Measurements from ENCODE around the gene C2orf68. TPM values are rescaled to one million over a fixed set of nuclear protein-coding genes. Genes with fewer than 3 reads are reported as not detected.
"Not testable (repeated sequence)": the region's sequence is repeated elsewhere in the genome, so short reads cannot be mapped to it uniquely, and the experiment has no call there.

C2orf68 gene
- total and polyA plus RNA-seq, 7 donors, result 10.6 to 23.0 (median 13.0) TPM

GRCh38 chr2:85595301-85596025 is 16.4 kb downstream of the C2orf68 start, which contains the start of gene RNF181:
TSS of gene RNF181 (plus strand) at chr2:85595745. CDS start at chr2:85595764, 19 bp downstream.
- peak; percentile 99 for DNase-seq
- TF ChIP-seq POLR2A (IDR thresholded peaks at IDR 0.05) (peak; percentile 78 to 87), CTCF (IDR thresholded peaks at IDR 0.05) (no peak), EP300 (IDR thresholded peaks at IDR 0.05) (no peak), POLR2AphosphoS5 (IDR thresholded peaks at IDR 0.05) (peak; percentile 91 to 96 (median 94))
- intact Hi-C loops (cut with DNase I), result no loop called here
- Histone ChIP-seq H3K4me1 (peaks cover 0 to 44% (median 32%) of the 10 kb centered on the region in 4 donors), H3K9me3 (no peaks in the 10 kb centered on the region), H3K27ac (peak within 1 kb of the TSS; percentile 88 to 91 (median 90)), H3K4me3 (peak within 1 kb of the TSS; percentile 63 to 78 (median 70)), H3K27me3 (no peaks in the 10 kb centered on the region), H3K36me3 (peaks cover 5 to 42% (median 13%) of the 10 kb centered on the region in 4 donors)
- whole genome bisulfite sequencing, 2 donors, result 0% methylated on average over 47 of the region's 47 CpGs

- no peaks in the 10 kb centered on the region for H3K9me3 ChIP-seq
- H3K27me3 ChIP-seq, result no peaks in the 10 kb centered on the region
- WGBS, 2 donors, result 18 to 20% methylated on average over 13 of the region's 13 CpGs
- H3K27ac ChIP-seq, result peak overlapping the region; percentile 88 to 91 (median 90)
- intact Hi-C loops (cut with DNase I), result no loop called here
- peaks cover 0 to 50% (median 37%) of the 10 kb centered on the region in 4 donors for H3K4me1 ChIP-seq
- DNase-seq, result no peak
- H3K36me3 ChIP-seq, result peaks cover 5 to 36% (median 11%) of the 10 kb centered on the region in 4 donors
- TF ChIP-seq EP300 (IDR thresholded peaks at IDR 0.05), result no peak
- no peak for TF ChIP-seq POLR2AphosphoS5 (IDR thresholded peaks at IDR 0.05)
- no peak for TF ChIP-seq POLR2A (IDR thresholded peaks at IDR 0.05)
- H3K4me3 ChIP-seq, result peak overlapping the region; percentile 22 to 78 (median 70)
These were observed 17.1 kb downstream of the C2orf68 start for GRCh38 chr2:85594715-85595300.

- intact Hi-C loops (cut with DNase I), result no loop called here
- WGBS, 2 donors, result 54 to 75% methylated on average over 3 of the region's 3 CpGs
- peaks cover 0 to 68% (median 45%) of the 10 kb centered on the region in 4 donors for H3K4me1 ChIP-seq
- peaks cover 5 to 18% (median 8%) of the 10 kb centered on the region in 4 donors for H3K36me3 ChIP-seq
- no peaks in the 10 kb centered on the region for H3K9me3 ChIP-seq
- TF ChIP-seq EP300 (IDR thresholded peaks at IDR 0.05), result no peak
- no peak for TF ChIP-seq POLR2A (IDR thresholded peaks at IDR 0.05)
- TF ChIP-seq POLR2AphosphoS5 (IDR thresholded peaks at IDR 0.05), result no peak
- no peak for TF ChIP-seq CTCF (IDR thresholded peaks at IDR 0.05)
- no peak overlapping the region for H3K27ac ChIP-seq
- H3K4me3 ChIP-seq, result no peak overlapping the region
- no peaks in the 10 kb centered on the region for H3K27me3 ChIP-seq
- DNase-seq, result no peak
These were observed 18.8 kb downstream of the C2orf68 start for GRCh38 chr2:85593023-85593422.

- peaks cover 0 to 66% (median 45%) of the 10 kb centered on the region in 4 donors for H3K4me1 ChIP-seq
- H3K9me3 ChIP-seq; DNase-seq; H3K27ac ChIP-seq; H3K4me3 ChIP-seq; intact Hi-C loops (cut with DNase I); H3K27me3 ChIP-seq: not testable (repeated sequence)
- WGBS, 2 donors, result 66 to 88% methylated on average over 9 of the region's 9 CpGs
- peaks cover 2 to 11% (median 3%) of the 10 kb centered on the region in 4 donors for H3K36me3 ChIP-seq
These were observed 19.6 kb downstream of the C2orf68 start for GRCh38 chr2:85592299-85592698.

GRCh38 chr2:85591563-85591962 is 20.3 kb downstream of the C2orf68 start:
- peak overlapping the region; percentile 58 to 87 (median 68) for H3K27ac ChIP-seq
- 85 to 89% methylated on average over 12 of the region's 12 CpGs for WGBS, 2 donors
- H3K4me3 ChIP-seq, result no peak overlapping the region
- TF ChIP-seq POLR2AphosphoS5 (IDR thresholded peaks at IDR 0.05) (no peak), POLR2A (IDR thresholded peaks at IDR 0.05) (no peak)
- peaks cover 0 to 59% (median 43%) of the 10 kb centered on the region in 4 donors for H3K4me1 ChIP-seq
- no peaks in the 10 kb centered on the region for H3K27me3 ChIP-seq
- H3K36me3 ChIP-seq, result peaks cover 0 to 5% (median 0%) of the 10 kb centered on the region in 4 donors
- no peak for DNase-seq
- intact Hi-C loops (cut with DNase I), result no loop called here
- H3K9me3 ChIP-seq, result no peaks in the 10 kb centered on the region

- peak overlapping the region; percentile 58 to 87 (median 68) for H3K27ac ChIP-seq
- peaks cover 0 to 5% (median 0%) of the 10 kb centered on the region in 4 donors for H3K36me3 ChIP-seq
- no peak for DNase-seq
- no peak overlapping the region for H3K4me3 ChIP-seq
- no peaks in the 10 kb centered on the region for H3K27me3 ChIP-seq
- TF ChIP-seq POLR2AphosphoS5 (IDR thresholded peaks at IDR 0.05), result no peak
- TF ChIP-seq POLR2A (IDR thresholded peaks at IDR 0.05), result no peak
- TF ChIP-seq CTCF (IDR thresholded peaks at IDR 0.05), result no peak
- TF ChIP-seq EP300 (IDR thresholded peaks at IDR 0.05), result no peak
- peaks cover 0 to 58% (median 41%) of the 10 kb centered on the region in 4 donors for H3K4me1 ChIP-seq
- intact Hi-C loops (cut with DNase I), result no loop called here
- 80 to 84% methylated on average over 2 of the region's 2 CpGs for WGBS, 2 donors
- H3K9me3 ChIP-seq, result no peaks in the 10 kb centered on the region
These were observed 20.9 kb downstream of the C2orf68 start for GRCh38 chr2:85590950-85591349.
